Peyer's patch (tissue), 4 donors: Measurements from ENCODE around the gene NELFCD. TPM values are rescaled to one million over a fixed set of nuclear protein-coding genes. Genes with fewer than 3 reads are reported as not detected.

Experiments used
- DNase-seq, 3 donors: peaks; one replicate each; pipeline ENCODE4 v3.0.0-alpha.2; 2017 to 2019
- H3K27ac ChIP-seq, 4 donors: fragments of 200-600 bp; sonication (generic); one replicate each; pipeline ENCODE4 v1.5.1; 2016 to 2019
- H3K27me3 ChIP-seq, 2 donors: fragments of 200-600 bp; sonication (generic); one replicate each; pipeline ENCODE4 v1.5.1; 2019
- H3K36me3 ChIP-seq, 3 donors: fragments of 200-600 bp; sonication (generic); one replicate each; pipeline ENCODE4 v1.5.1; 2016 to 2019
- H3K4me1 ChIP-seq, 4 donors: fragments of 200-600 bp; sonication (generic); one replicate each; pipeline ENCODE4 v1.5.1; 2016 to 2019
- H3K4me3 ChIP-seq, 4 donors: fragments of 200-600 bp; sonication (generic); 1 replicate in 3 of 4; 2 replicates in 1 of 4; pipeline ENCODE4 v1.5.1; 2016 to 2019; ENCODE audit warnings: mild to moderate bottlenecking in 1 of 4
- H3K9me3 ChIP-seq, 4 donors: fragments of 200-600 bp; sonication (generic); one replicate each; pipeline ENCODE4 v1.5.1; 2016 to 2019; ENCODE audit warnings: mild to moderate bottlenecking in 1 of 4
- POLR2A ChIP-seq, 2 donors: fragments of 450-650 bp; IDR thresholded peaks; one replicate each; pipeline ENCODE4 v1.5.1; 2017; ENCODE audit warnings: antibody characterized with exemption in 2 of 2, mild to moderate bottlenecking in 2 of 2, moderate library complexity in 2 of 2
- total RNA-seq, 4 donors: library from RNA; depleted of rRNA; stranded (reverse); fragments of >200 nt; gene quantifications; one replicate each; pipeline ENCODE4 v1.1.0, GENCODE V29; 2016
- TF ChIP-seq, protein P1 (sequence below), 6 experiments: fragments of 450-650 bp in 4 of 6; fragments of 200-600 bp in 2 of 6; sonication (generic) in 1 of 6; IDR thresholded peaks; one replicate each; pipeline ENCODE4 v1.5.1; 2017 to 2019; ENCODE audit warnings: antibody characterized with exemption in 6 of 6, mild to moderate bottlenecking in 3 of 6, moderate library complexity in 1 of 6

The NELFCD gene
- total RNA-seq, 4 donors from 2014 or later: 39.6 to 98.2 (median 65.1) TPM

DNA sequence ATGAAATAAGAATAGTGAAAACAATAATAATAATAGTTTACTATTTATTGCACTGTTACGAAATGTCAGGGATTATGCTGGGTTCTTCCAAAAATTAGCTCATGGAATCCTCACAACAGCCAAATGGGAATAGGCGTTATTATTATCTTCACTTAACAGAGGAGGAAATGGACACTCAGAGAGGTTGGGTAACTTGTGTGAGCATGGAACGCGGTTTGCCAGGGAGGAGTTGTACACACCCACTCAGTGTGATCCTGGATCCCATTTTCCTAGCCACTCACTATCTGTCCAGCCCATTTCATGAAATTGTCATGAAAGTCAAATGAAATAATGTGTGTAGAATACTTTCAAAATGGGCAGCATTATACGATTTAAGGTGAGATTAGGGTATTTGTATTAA is 4.6 kb downstream of the NELFCD start:
- Histone ChIP-seq H3K9me3 (no peaks in the 10 kb centered on the region), H3K27me3 (no peaks in the 10 kb centered on the region), H3K4me1 (peaks cover 0 to 30% (median 4%) of the 10 kb centered on the region in 4 donors), H3K27ac (no peak overlapping the region), H3K36me3 (peaks cover 0 to 46% (median 0%) of the 10 kb centered on the region in 3 donors), H3K4me3 (no peak overlapping the region)
- no peak for TF ChIP-seq POLR2A (IDR thresholded peaks at IDR 0.05)
- TF ChIP-seq, protein P1, sequence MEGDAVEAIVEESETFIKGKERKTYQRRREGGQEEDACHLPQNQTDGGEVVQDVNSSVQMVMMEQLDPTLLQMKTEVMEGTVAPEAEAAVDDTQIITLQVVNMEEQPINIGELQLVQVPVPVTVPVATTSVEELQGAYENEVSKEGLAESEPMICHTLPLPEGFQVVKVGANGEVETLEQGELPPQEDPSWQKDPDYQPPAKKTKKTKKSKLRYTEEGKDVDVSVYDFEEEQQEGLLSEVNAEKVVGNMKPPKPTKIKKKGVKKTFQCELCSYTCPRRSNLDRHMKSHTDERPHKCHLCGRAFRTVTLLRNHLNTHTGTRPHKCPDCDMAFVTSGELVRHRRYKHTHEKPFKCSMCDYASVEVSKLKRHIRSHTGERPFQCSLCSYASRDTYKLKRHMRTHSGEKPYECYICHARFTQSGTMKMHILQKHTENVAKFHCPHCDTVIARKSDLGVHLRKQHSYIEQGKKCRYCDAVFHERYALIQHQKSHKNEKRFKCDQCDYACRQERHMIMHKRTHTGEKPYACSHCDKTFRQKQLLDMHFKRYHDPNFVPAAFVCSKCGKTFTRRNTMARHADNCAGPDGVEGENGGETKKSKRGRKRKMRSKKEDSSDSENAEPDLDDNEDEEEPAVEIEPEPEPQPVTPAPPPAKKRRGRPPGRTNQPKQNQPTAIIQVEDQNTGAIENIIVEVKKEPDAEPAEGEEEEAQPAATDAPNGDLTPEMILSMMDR (IDR thresholded peaks at IDR 0.05): no peak
- DNase-seq: peak in 2 of 3 donors; percentile 12 to 31

DNA sequence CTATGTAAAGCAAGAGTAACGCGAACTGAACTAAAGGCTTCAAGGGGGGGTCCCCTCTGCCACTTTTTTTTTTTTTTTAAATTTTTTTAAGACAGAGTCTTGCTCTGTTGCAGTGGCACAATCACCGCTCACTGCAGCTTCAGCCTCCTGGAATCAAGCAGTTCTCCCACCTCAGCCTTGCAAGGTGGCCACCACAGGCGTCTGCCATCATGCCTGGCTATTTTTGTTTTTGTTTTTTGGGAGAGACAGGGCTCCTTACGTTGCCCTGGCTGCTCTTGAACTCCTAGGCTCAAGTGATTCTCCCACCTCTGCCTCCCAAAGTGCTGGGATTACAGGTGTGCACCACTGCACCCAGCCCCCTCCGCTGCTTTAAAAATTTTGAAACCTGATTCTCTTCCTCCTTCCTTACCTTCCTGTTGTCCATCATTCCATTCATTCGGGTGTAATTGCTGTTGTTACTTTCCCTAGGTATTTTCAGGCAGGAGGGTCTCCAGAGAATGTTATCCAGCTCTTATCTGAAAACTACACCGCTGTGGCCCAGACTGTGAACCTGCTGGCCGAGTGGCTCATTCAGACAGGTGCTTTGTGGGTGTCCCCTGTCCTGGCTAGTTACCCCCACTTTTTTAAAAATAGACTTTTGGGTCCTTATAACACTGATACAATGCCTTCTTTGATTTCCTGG is 5.4 kb downstream of the NELFCD start:
- no peaks in the 10 kb centered on the region for H3K9me3 ChIP-seq
- peak in 1 of 3 donors; percentile 37 for DNase-seq
- H3K4me1 ChIP-seq: peaks cover 0 to 30% (median 4%) of the 10 kb centered on the region in 4 donors
- no peaks in the 10 kb centered on the region for H3K27me3 ChIP-seq
- H3K4me3 ChIP-seq: no peak overlapping the region
- H3K27ac ChIP-seq: no peak overlapping the region
- H3K36me3 ChIP-seq: peaks cover 0 to 54% (median 0%) of the 10 kb centered on the region in 3 donors
- TF ChIP-seq, protein P1 (IDR thresholded peaks at IDR 0.05): no peak

DNA sequence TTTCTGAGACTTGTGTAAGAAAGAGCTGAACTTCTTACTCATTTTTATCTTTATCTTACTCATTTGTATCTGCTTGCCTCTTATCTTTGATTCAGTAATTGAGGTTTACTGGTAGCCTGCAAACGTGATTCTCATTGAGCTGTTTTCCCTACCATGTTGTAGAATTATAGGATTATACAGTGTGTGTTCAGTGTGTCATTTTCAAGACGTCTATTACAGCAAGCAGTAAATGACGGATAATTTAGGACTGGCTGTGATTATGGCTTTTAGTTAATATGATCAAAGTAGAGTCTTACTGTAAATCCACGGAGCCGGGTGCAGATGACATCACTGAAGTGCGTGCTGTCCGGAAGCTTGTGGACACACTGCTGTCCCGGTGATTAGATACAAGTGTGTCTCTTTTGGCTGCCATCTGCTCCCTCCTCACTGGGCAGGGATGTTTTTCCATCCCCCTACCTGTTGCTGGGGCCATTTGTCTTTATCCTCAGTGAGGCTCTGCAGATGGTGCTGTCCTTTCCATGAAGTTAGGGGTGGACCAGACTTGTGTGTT is 6.0 kb downstream of the NELFCD start:
- TF ChIP-seq, protein P1 (IDR thresholded peaks at IDR 0.05): no peak
- no peak for TF ChIP-seq POLR2A (IDR thresholded peaks at IDR 0.05)
- DNase-seq: peak in 2 of 3 donors; percentile 11 to 23
- peaks cover 0 to 59% (median 0%) of the 10 kb centered on the region in 3 donors for H3K36me3 ChIP-seq

DNA sequence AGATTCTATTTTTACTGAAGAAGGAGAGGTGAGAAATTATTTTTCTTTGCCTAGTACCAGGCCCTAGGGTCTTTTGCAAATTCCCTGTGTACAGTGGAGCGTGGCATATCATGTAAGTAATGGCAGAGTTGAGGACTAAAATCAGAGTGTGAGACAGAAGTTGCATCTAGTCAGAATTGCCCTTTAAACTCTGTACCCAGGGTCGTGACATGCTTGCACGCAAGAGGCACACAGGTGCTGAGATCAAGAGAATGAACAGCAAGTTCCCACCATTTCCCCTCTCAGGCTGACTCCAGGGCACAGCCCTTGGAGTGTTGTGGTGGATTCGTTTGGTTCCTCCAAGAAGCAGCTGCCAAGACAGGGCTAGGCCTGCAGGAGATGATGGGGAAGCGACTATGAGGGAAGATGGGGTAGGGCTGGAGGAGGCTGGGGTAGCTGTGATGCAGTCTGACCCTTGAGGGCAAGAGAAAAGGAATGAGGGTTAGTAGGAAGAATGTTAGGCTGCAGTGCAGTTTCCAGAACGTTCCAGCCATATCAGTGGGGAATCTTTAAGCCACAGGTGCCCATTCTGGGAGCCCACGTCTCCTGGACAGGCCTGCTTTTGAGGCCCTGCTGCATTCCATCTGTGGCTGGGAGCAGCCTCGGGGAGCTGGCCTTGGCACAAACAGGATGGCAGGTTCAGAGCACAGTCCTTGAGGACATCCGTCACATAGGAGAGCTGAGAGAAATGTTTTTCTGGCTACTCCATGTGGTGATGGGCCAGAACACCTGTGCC is 6.9 kb downstream of the NELFCD start:
- Histone ChIP-seq H3K9me3 (no peaks in the 10 kb centered on the region), H3K4me3 (no peak overlapping the region), H3K4me1 (peaks cover 0 to 21% (median 2%) of the 10 kb centered on the region in 4 donors), H3K27ac (no peak overlapping the region), H3K27me3 (no peaks in the 10 kb centered on the region), H3K36me3 (peaks cover 0 to 66% (median 0%) of the 10 kb centered on the region in 3 donors)
- peak in 2 of 3 donors; percentile 7 to 28 for DNase-seq
- TF ChIP-seq POLR2A (IDR thresholded peaks at IDR 0.05): no peak
- TF ChIP-seq, protein P1 (IDR thresholded peaks at IDR 0.05): no peak

More for the DNA sequence above, 6.0 kb downstream of the NELFCD start:
- Histone ChIP-seq H3K9me3 (no peaks in the 10 kb centered on the region), H3K27ac (no peak overlapping the region), H3K27me3 (no peaks in the 10 kb centered on the region), H3K4me3 (no peak overlapping the region), H3K4me1 (peaks cover 0 to 30% (median 4%) of the 10 kb centered on the region in 4 donors)

DNA sequence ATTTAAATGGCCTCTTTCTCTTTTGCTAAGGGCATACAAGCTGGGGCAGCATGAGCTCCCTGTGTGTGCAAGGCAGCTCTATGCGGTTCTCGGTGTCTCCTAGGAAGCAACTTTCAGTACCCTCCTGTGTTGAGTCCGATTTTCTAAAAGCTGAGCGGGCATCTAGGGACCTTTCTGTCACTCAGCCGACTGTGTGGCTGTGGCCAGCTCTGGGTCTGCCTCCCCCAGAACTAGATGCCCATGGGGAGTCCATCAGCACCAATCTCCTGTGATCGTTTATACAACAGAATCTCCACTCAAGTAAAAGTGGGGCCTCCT is 7.5 kb downstream of the NELFCD start:
- Histone ChIP-seq H3K4me3 (no peak overlapping the region), H3K36me3 (peaks cover 0 to 71% (median 0%) of the 10 kb centered on the region in 3 donors), H3K9me3 (no peaks in the 10 kb centered on the region), H3K27ac (no peak overlapping the region), H3K27me3 (no peaks in the 10 kb centered on the region), H3K4me1 (peaks cover 0 to 19% (median under 1%) of the 10 kb centered on the region in 4 donors)
- DNase-seq: no peak
- TF ChIP-seq, protein P1 (IDR thresholded peaks at IDR 0.05): no peak
- no peak for TF ChIP-seq POLR2A (IDR thresholded peaks at IDR 0.05)
